ENCODE measurements around the gene CFI.
A peak's percentile ranks its signal among the peaks of the same experiment; 100 is the strongest.

Gene CFI

DNA sequence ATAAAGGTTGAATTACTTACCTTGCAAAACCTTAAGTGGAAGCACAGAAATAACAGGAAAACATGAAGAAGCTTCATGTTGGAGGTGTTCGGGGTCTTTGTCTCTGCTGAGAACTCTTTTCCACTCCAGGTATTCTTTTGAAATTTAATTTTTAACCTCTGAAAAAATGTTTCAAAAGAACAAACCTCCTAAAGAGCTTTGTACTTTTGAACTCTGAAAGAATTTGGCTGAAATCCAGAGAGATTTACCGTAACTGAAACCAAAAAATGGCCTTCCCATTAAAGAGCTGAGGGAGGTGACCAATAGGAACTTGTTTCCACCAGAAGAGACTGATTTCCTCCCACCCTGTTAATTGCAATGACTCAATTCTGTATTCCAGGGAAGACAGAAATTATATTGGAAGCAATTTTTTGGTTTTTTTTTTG lies at the start of gene CFI:
TSS of gene CFI (minus strand) at position 105 of the 425 bp plus-strand sequence. CDS start at position 77, 28 bp downstream.
- TF ChIP-seq CTCF (IDR thresholded peaks at IDR 0.05; ENCODE audit: low read length, missing control alignments), result no peak
- DNase-seq (ENCODE audit: low read depth), result peak; percentile 83
- H3K4me3 ChIP-seq (replicated peaks; ENCODE audit: low read depth, low read length), result peak within 1 kb of the TSS; percentile 50

DNA sequence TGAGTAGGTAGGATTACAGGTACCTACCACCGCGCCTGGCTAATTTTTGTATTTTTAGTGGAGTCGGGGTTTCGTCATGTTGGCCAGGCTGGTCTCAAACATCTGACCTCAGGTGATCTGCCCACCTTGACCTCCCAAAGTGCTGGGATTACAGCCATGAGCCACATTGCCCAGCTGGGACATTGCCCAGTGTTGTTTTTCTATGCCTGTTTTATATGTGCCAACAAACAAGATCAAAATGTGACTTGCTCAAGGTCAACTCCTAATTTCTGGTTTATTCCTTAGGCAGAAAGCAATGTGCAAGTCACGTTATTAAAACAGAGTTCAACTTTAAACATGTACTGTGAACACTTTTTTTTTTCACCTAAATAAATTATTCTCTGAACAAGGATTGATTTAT lies 48.8 kb upstream of the CFI start:
- TF ChIP-seq CTCF (IDR thresholded peaks at IDR 0.05; ENCODE audit: low read length, missing control alignments), result no peak
- no peak overlapping the region for H3K4me3 ChIP-seq (replicated peaks; ENCODE audit: low read depth, low read length)
- DNase-seq (ENCODE audit: low read depth), result no peak

DNA sequence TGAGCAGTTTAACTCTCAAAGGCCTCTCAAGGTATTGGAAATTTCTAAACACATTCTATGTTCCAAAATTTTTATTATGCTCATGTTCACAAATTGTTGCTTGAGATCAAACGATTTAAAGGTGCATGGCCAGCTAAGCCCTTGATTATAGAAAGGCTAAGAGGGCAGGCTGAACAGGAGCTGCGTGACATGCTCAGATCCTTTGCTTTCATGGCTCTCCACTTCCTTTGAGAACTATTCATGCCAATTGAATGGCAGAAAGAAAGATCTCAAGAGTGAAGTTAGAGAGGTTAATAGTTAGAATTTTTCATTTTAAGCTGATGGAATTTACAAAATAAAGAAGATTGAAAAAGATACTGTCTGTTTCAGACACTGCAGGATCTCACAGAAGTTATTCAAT lies 46.7 kb upstream of the CFI start:
- no peak for DNase-seq (ENCODE audit: low read depth)

GRCh38 chr4:109847896-109848442 lies 46.2 kb upstream of the CFI start, which contains the start of gene LRIT3:
LRIT3 (plus strand) TSS chr4:109848107; CDS start chr4:109848202, 95 bp downstream.
- no peak for TF ChIP-seq CTCF (IDR thresholded peaks at IDR 0.05; ENCODE audit: low read length, missing control alignments)
- DNase-seq (ENCODE audit: low read depth), result no peak

More for the DNA sequence above, 46.7 kb upstream of the CFI start:
- H3K4me3 ChIP-seq (replicated peaks; ENCODE audit: low read depth, low read length), result no peak overlapping the region
- no peak for TF ChIP-seq CTCF (IDR thresholded peaks at IDR 0.05; ENCODE audit: low read length, missing control alignments)

DNA sequence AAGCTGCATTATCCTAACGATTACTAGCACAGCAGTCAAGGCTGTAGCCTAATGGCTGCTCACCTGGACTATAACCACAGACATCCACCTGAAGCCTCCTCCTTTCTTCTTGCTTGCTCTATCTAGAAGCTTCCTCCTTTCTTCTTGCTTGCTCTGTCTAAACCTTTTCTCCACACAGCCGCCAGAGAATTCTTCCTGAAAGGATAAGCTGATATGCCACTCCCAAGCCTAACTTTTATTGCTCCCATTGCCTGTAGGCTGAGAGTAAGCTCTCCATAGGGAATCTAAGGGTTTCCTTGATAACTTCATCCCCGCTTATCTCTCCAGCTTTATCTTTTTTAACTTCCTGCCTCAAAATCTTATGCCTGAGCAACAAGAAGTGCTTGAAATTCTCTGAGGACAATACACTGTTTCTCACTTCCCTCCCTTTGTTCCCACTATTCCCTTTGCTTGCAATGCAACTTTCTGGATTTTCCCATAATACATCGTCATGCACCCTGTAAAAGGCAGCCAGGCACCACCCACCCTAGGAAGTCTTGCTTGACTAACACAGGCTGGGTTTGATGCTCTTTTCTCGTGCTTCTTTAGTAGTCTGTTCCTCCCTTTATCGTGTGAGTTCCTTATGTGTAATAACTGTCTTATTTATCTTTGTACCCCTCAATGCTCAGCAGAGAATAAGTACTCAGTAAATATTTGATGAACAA lies 44.7 kb upstream of the CFI start:
- no peak overlapping the region for H3K4me3 ChIP-seq (replicated peaks; ENCODE audit: low read depth, low read length)
- DNase-seq (ENCODE audit: low read depth), result peak; percentile 4
- TF ChIP-seq CTCF (IDR thresholded peaks at IDR 0.05; ENCODE audit: low read length, missing control alignments), result no peak

More at GRCh38 chr4:109847896-109848442, 46.2 kb upstream of the CFI start, which contains the start of gene LRIT3:
- H3K4me3 ChIP-seq (replicated peaks; ENCODE audit: low read depth, low read length), result no peak within 1 kb of the TSS

GRCh38 chr4:109836985-109837384 lies 35.2 kb upstream of the CFI start:
- H3K4me3 ChIP-seq (replicated peaks; ENCODE audit: low read depth, low read length), result no peak overlapping the region
- no peak for TF ChIP-seq CTCF (IDR thresholded peaks at IDR 0.05; ENCODE audit: low read length, missing control alignments)
- no peak for DNase-seq (ENCODE audit: low read depth)

Measured in fibroblast of pulmonary artery (primary cell).